Right lobe of liver (tissue), 6 donors: Measurements from ENCODE around the gene NUF2. TPM values are rescaled to one million over a fixed set of nuclear protein-coding genes. Genes with fewer than 3 reads are reported as not detected.

Experiments used
- ATAC-seq, 4 donors: fragments of 200-7000 bp; cut with Tn5 transposase; one replicate each; pipeline ENCODE4 v1.9.1; 2020; ENCODE audit warnings: mild to moderate bottlenecking in 4 of 4, moderate library complexity in 4 of 4
- DNase-seq, 3 donors: peaks; one replicate each; pipeline ENCODE4 v3.0.0-alpha.2; 2020
- H3K27ac ChIP-seq, 3 donors: fragments of 200-600 bp; one replicate each; pipeline ENCODE4 v1.8.0; 2022
- H3K27me3 ChIP-seq, 2 donors: fragments of 200-600 bp; one replicate each; pipeline ENCODE4 v1.8.0; 2022
- H3K36me3 ChIP-seq, 4 donors: fragments of 200-600 bp; sonication (generic) in 1 of 4; one replicate each; pipeline versions ENCODE4 v1.5.1 to v1.8.0; 2017 to 2022; ENCODE audit warnings: control low read depth in 1 of 4
- H3K4me1 ChIP-seq, 4 donors: fragments of 200-600 bp; sonication (generic) in 1 of 4; one replicate each; pipeline versions ENCODE4 v1.5.1 to v1.8.0; 2017 to 2022; ENCODE audit warnings: control low read depth in 1 of 4
- H3K4me3 ChIP-seq, 3 donors: fragments of 200-600 bp; one replicate each; pipeline ENCODE4 v1.8.0; 2022
- H3K9me3 ChIP-seq, 4 donors: fragments of 200-600 bp; sonication (generic) in 1 of 4; one replicate each; pipeline versions ENCODE4 v1.5.1 to v1.8.0; 2017 to 2022; ENCODE audit warnings: control low read depth in 1 of 4
- POLR2A ChIP-seq: fragments of 450-650 bp; IDR thresholded peaks from one replicate; pipeline ENCODE4 v1.6.1; 2017; ENCODE audit warnings: antibody characterized with exemption, mild to moderate bottlenecking
- WGBS: methylation state at CpG from one replicate; pipeline ENCODE4 v1.1.6; 2018; ENCODE audit warnings: low coverage, low lambda C conversion rate; ENCODE audit not compliant: insufficient coverage; ENCODE audit errors: missing lambda C conversion rate; 5-methylcytosine and 5-hydroxymethylcytosine counted together
- intact Hi-C, 2 donors: fragments of 100-400 bp; cut with DNase I; formaldehyde crosslinking; loops; one replicate each; pipeline versions ENCODE4 v1.11.2 to v1.14.1; 2022
- total RNA-seq, 6 experiments: library from RNA; depleted of rRNA in 2 of 6; stranded (reverse); fragments of >200 nt in 2 of 6; fragmentation: NEBNext Ultra II Directional in 3 of 6; extraction: Animal tissue kit (Norgen Biotek cat#: 25700) in 3 of 6; gene quantifications; one replicate each; pipeline versions ENCODE4 v1.1.0 to v1.2.4, GENCODE V29; 2016 to 2023
- TF ChIP-seq, protein P1 (sequence below), 4 donors: fragments of 200-600 bp in 3 of 4; fragments of 450-650 bp in 1 of 4; IDR thresholded peaks; one replicate each; pipeline versions ENCODE4 v1.5.1 to v1.8.0; 2016 to 2022; ENCODE audit warnings: antibody characterized with exemption in 4 of 4, mild to moderate bottlenecking in 2 of 4
- donor health status: DM: no; HTN: yes; CAD: no.
- donor health status: DM: no; HTN: no; CAD: no.
- donor health status: DM: no; HTN: no; CAD: no.
- donor health status: DM: no; HTN: yes; CAD: no.
- donor health status: DM: no; HTN: yes; CAD: no.

The NUF2 gene
- total RNA-seq, 6 experiments from 2014 or later = 0.26 to 1.3 (median 0.98) TPM; not detected in 1

DNA sequence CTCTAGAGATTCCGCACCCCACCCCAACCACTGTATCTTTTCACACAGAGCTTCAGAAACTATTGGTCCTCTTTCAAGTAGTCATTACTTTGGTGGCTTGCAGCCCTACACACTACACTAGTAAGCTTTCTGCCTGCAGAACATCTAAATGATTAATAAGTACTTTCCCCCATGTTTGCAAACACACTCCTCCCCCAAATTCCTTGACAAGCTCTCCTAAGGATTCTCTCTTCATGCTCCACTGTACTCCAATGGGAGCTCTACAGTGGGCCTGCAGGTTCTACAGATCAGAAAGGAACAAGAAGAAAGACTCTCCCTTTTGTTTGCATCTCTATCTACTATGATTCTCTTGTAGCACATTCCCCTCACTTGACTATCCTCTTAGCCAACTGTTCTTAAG lies 16.3 kb upstream of the NUF2 start:
- WGBS = 100% methylated on average over 1 of the region's 1 CpG
- Histone ChIP-seq H3K27me3 (no peaks in the 10 kb centered on the region), H3K4me1 (no peaks in the 10 kb centered on the region), H3K4me3 (no peak overlapping the region), H3K36me3 (peaks cover 0 to 6% (median 0%) of the 10 kb centered on the region in 4 donors), H3K27ac (no peak overlapping the region), H3K9me3 (no peaks in the 10 kb centered on the region)
- ATAC-seq (no peak), DNase-seq (no peak)
- intact Hi-C loops = no loop called here
- TF ChIP-seq POLR2A = no peak
- TF ChIP-seq, protein P1, sequence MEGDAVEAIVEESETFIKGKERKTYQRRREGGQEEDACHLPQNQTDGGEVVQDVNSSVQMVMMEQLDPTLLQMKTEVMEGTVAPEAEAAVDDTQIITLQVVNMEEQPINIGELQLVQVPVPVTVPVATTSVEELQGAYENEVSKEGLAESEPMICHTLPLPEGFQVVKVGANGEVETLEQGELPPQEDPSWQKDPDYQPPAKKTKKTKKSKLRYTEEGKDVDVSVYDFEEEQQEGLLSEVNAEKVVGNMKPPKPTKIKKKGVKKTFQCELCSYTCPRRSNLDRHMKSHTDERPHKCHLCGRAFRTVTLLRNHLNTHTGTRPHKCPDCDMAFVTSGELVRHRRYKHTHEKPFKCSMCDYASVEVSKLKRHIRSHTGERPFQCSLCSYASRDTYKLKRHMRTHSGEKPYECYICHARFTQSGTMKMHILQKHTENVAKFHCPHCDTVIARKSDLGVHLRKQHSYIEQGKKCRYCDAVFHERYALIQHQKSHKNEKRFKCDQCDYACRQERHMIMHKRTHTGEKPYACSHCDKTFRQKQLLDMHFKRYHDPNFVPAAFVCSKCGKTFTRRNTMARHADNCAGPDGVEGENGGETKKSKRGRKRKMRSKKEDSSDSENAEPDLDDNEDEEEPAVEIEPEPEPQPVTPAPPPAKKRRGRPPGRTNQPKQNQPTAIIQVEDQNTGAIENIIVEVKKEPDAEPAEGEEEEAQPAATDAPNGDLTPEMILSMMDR (IDR thresholded peaks at IDR 0.05) = no peak

- intact Hi-C loops = no loop called here
- ATAC-seq (no peak), DNase-seq (no peak)
- Histone ChIP-seq H3K27me3 (no peaks in the 10 kb centered on the region), H3K27ac (no peak overlapping the region), H3K36me3 (peaks cover 0 to 1% (median 0%) of the 10 kb centered on the region in 4 donors), H3K4me3 (no peak overlapping the region), H3K4me1 (no peaks in the 10 kb centered on the region), H3K9me3 (no peaks in the 10 kb centered on the region)
- TF ChIP-seq, protein P1 (IDR thresholded peaks at IDR 0.05) = no peak
- TF ChIP-seq POLR2A = no peak
- WGBS = 90% methylated on average over 5 of the region's 5 CpGs
Measured at GRCh38 chr1:163307479-163308171, 14.1 kb upstream of the NUF2 start.

GRCh38 chr1:163308811-163309210 lies 12.9 kb upstream of the NUF2 start:
- TF ChIP-seq POLR2A = no peak
- TF ChIP-seq, protein P1 (IDR thresholded peaks at IDR 0.05) = no peak
- ATAC-seq (no peak), DNase-seq (no peak)
- WGBS = 100% methylated on average over 1 of the region's 1 CpG
- intact Hi-C loops = no loop called here
- H3K4me1 ChIP-seq = no peaks in the 10 kb centered on the region
- no peak overlapping the region for H3K27ac ChIP-seq
- H3K36me3 ChIP-seq = no peaks in the 10 kb centered on the region
- no peak overlapping the region for H3K4me3 ChIP-seq
- H3K27me3 ChIP-seq = no peaks in the 10 kb centered on the region
- no peaks in the 10 kb centered on the region for H3K9me3 ChIP-seq

GRCh38 chr1:163315773-163316374 lies 5.9 kb upstream of the NUF2 start:
- TF ChIP-seq POLR2A = no peak
- TF ChIP-seq, protein P1 (IDR thresholded peaks at IDR 0.05) = peak; percentile 66 to 76 (median 72)
- H3K4me3 ChIP-seq = no peak overlapping the region
- WGBS = 33% methylated on average over 6 of the region's 6 CpGs
- no peaks in the 10 kb centered on the region for H3K27me3 ChIP-seq
- peaks cover 0 to 7% (median 0%) of the 10 kb centered on the region in 4 donors for H3K36me3 ChIP-seq
- DNase-seq (no peak), ATAC-seq (peak in 2 of 4 donors; percentile 52 to 62)
- H3K4me1 ChIP-seq = no peaks in the 10 kb centered on the region
- H3K9me3 ChIP-seq = no peaks in the 10 kb centered on the region
- H3K27ac ChIP-seq = no peak overlapping the region
- intact Hi-C loops = loop anchor here (5.0 to 10.0 kb wide), 3 partner anchors 241 to 464 kb away; no protein-coding TSS in a partner anchor
